Bone marrow (tissue), 2 donors: ENCODE measurements around the gene OSBPL3.

ENCODE experiments used
- DNase-seq, 2 donors: peaks; one replicate each; lab custom pipeline; 2025; lab: John Stamatoyannopoulos, UW

Gene OSBPL3

GRCh38 chr7:24896031-24896501 is 83.9 kb downstream of the OSBPL3 start:
- DNase-seq = no peak

GRCh38 chr7:24894429-24895221 is 85.4 kb downstream of the OSBPL3 start:
- DNase-seq = no peak

GRCh38 chr7:24891311-24891735 is 88.7 kb downstream of the OSBPL3 start:
- no peak for DNase-seq

- DNase-seq = no peak
Measured at GRCh38 chr7:24889611-24890010, 90.4 kb downstream of the OSBPL3 start.

- no peak for DNase-seq
Measured at GRCh38 chr7:24888653-24889052, 91.3 kb downstream of the OSBPL3 start.

GRCh38 chr7:24885716-24886115 is 94.3 kb downstream of the OSBPL3 start:
- no peak for DNase-seq

GRCh38 chr7:24885305-24885704 is 94.7 kb downstream of the OSBPL3 start:
- no peak for DNase-seq

- DNase-seq = no peak
Measured at GRCh38 chr7:24884401-24884800, 95.6 kb downstream of the OSBPL3 start.

GRCh38 chr7:24883622-24884013 is 96.4 kb downstream of the OSBPL3 start:
- no peak for DNase-seq

GRCh38 chr7:24882989-24883621 is 96.9 kb downstream of the OSBPL3 start:
- DNase-seq = peak in 1 of 2 donors; percentile 32

GRCh38 chr7:24881623-24882022 is 98.4 kb downstream of the OSBPL3 start:
- DNase-seq = no peak

GRCh38 chr7:24880886-24881285 is 99.1 kb downstream of the OSBPL3 start:
- DNase-seq = no peak

GRCh38 chr7:24879291-24879690 is 100.7 kb downstream of the OSBPL3 start:
- no peak for DNase-seq

GRCh38 chr7:24877790-24878311 is 102.1 kb downstream of the OSBPL3 start:
- DNase-seq = peak in 1 of 2 donors; percentile 87

- DNase-seq = no peak
Measured at GRCh38 chr7:24874791-24875190, 105.2 kb downstream of the OSBPL3 start.

- DNase-seq = no peak
Measured at GRCh38 chr7:24873944-24874343, 106.0 kb downstream of the OSBPL3 start.

- DNase-seq = peak in 1 of 2 donors; percentile 26
Measured at GRCh38 chr7:24871770-24872169, 108.2 kb downstream of the OSBPL3 start.

GRCh38 chr7:24870766-24871165 is 109.2 kb downstream of the OSBPL3 start:
- no peak for DNase-seq

- no peak for DNase-seq
Measured at GRCh38 chr7:24869572-24869971, 110.4 kb downstream of the OSBPL3 start.

- DNase-seq = no peak
Measured at GRCh38 chr7:24868741-24869140, 111.2 kb downstream of the OSBPL3 start.

GRCh38 chr7:24866004-24866615 is 113.9 kb downstream of the OSBPL3 start:
- no peak for DNase-seq

GRCh38 chr7:24864214-24864817 is 115.7 kb downstream of the OSBPL3 start:
- no peak for DNase-seq
